HL-60/S4 (cell line): ENCODE measurements around the gene CYP2C9.
"Not testable (repeated sequence)": the region's sequence is repeated elsewhere in the genome, so short reads cannot be mapped to it uniquely, and the experiment has no call there.

ENCODE experiments used
- in situ Hi-C: fragments of 300-500 bp; cut with MboI; formaldehyde crosslinking; loops from 2 replicates; pipeline ENCODE4 v1.14.3; 2022; ENCODE audit warnings: low sequenced_read_pairs

Gene CYP2C9

GRCh38 chr10:94938383-94938782 is at the start of gene CYP2C9:
Gene CYP2C9 (plus strand): TSS chr10:94938658. CDS start chr10:94938683, 25 bp downstream.
- in situ Hi-C loops = no loop called here

GRCh38 chr10:94889123-94889522 is 49.3 kb upstream of the CYP2C9 start:
- in situ Hi-C loops = no loop called here

- in situ Hi-C loops = no loop called here
Measured at GRCh38 chr10:94890264-94891022, 48.0 kb upstream of the CYP2C9 start.

- in situ Hi-C loops = not testable (repeated sequence)
Measured at GRCh38 chr10:94898414-94898813, 40.0 kb upstream of the CYP2C9 start.

GRCh38 chr10:94902080-94902479 is 36.4 kb upstream of the CYP2C9 start:
- in situ Hi-C loops = no loop called here

GRCh38 chr10:94902570-94902969 is 35.9 kb upstream of the CYP2C9 start:
- in situ Hi-C loops = no loop called here

- in situ Hi-C loops = not testable (repeated sequence)
Measured at GRCh38 chr10:94904506-94905148, 33.8 kb upstream of the CYP2C9 start.

- in situ Hi-C loops = no loop called here
Measured at GRCh38 chr10:94916423-94916822, 22.0 kb upstream of the CYP2C9 start.

- in situ Hi-C loops = no loop called here
Measured at GRCh38 chr10:94936721-94937120, 1.7 kb upstream of the CYP2C9 start.

GRCh38 chr10:94943432-94944103 is 5.1 kb downstream of the CYP2C9 start:
- in situ Hi-C loops = not testable (repeated sequence)

GRCh38 chr10:94946181-94946580 is 7.7 kb downstream of the CYP2C9 start:
- in situ Hi-C loops = not testable (repeated sequence)

GRCh38 chr10:94963901-94964300 is 25.4 kb downstream of the CYP2C9 start:
- in situ Hi-C loops = no loop called here

- in situ Hi-C loops = no loop called here
Measured at GRCh38 chr10:94983555-94983954, 45.1 kb downstream of the CYP2C9 start.

- in situ Hi-C loops = no loop called here
Measured at GRCh38 chr10:94989192-94989591, 50.7 kb downstream of the CYP2C9 start.

GRCh38 chr10:94991243-94991888 is 52.9 kb downstream of the CYP2C9 start:
- in situ Hi-C loops = no loop called here

GRCh38 chr10:94992811-94993210 is 54.4 kb downstream of the CYP2C9 start:
- in situ Hi-C loops = no loop called here

- in situ Hi-C loops = no loop called here
Measured at GRCh38 chr10:94997741-94998174, 59.3 kb downstream of the CYP2C9 start.

GRCh38 chr10:95026461-95026860 is 88.0 kb downstream of the CYP2C9 start:
- in situ Hi-C loops = no loop called here

GRCh38 chr10:95031656-95032055 is 93.2 kb downstream of the CYP2C9 start:
- in situ Hi-C loops = no loop called here

GRCh38 chr10:95034401-95034800 is 95.9 kb downstream of the CYP2C9 start:
- in situ Hi-C loops = no loop called here
